Trophoblast cell (in vitro differentiated cells and primary cell): ENCODE measurements around the gene JPH3.

Experiments
- DNase-seq, 2 donors: peaks; one replicate each; pipeline ENCODE4 v3.0.0-alpha.2; 2016
- H2AFZ ChIP-seq: 2 replicates; pipeline ENCODE4 v1.6.1; 2013; ENCODE audit warnings: low read length, moderate library complexity, mild to moderate bottlenecking; ENCODE audit not compliant: insufficient read depth, poor library complexity
- H2AK5ac ChIP-seq: 2 replicates; pipeline ENCODE4 v1.6.1; 2013; ENCODE audit warnings: mild to moderate bottlenecking, low read length
- H2BK120ac ChIP-seq: 2 replicates; pipeline ENCODE4 v1.6.1; 2013; ENCODE audit warnings: low read length, mild to moderate bottlenecking, moderate library complexity; ENCODE audit not compliant: insufficient read depth, poor library complexity
- H2BK12ac ChIP-seq: 2 replicates; pipeline ENCODE4 v1.6.1; 2013; ENCODE audit warnings: mild to moderate bottlenecking, low read length, moderate library complexity
- H2BK5ac ChIP-seq: 2 replicates; pipeline ENCODE4 v1.6.1; 2013; ENCODE audit warnings: low read length, low read depth, moderate library complexity, mild to moderate bottlenecking; ENCODE audit not compliant: poor library complexity
- H3K14ac ChIP-seq: 2 replicates; pipeline ENCODE4 v1.6.1; 2013; ENCODE audit warnings: mild to moderate bottlenecking, low read length
- H3K18ac ChIP-seq: 2 replicates; pipeline ENCODE4 v1.6.1; 2013; ENCODE audit warnings: mild to moderate bottlenecking, low read length
- H3K23ac ChIP-seq: 2 replicates; pipeline ENCODE4 v1.6.1; 2013; ENCODE audit warnings: low read length
- H3K27ac ChIP-seq: 2 replicates; pipeline ENCODE4 v1.5.1; 2013; ENCODE audit warnings: low read depth, mild to moderate bottlenecking, inconsistent platforms, low read length, moderate library complexity
- H3K27me3 ChIP-seq: 2 replicates; pipeline ENCODE4 v1.6.1; 2013; ENCODE audit warnings: inconsistent platforms, mild to moderate bottlenecking, low read length, moderate library complexity; ENCODE audit not compliant: insufficient read depth
- H3K36me3 ChIP-seq, 2 experiments: 1 replicate in 1 of 2; 2 replicates in 1 of 2; pipeline ENCODE4 v1.6.1; 2013; ENCODE audit warnings: low read length in 2 of 2, mild to moderate bottlenecking in 2 of 2, moderate library complexity in 1 of 2; ENCODE audit not compliant: insufficient read depth in 2 of 2, control insufficient read depth in 1 of 2
- H3K4ac ChIP-seq: 2 replicates; pipeline ENCODE4 v1.6.1; 2013; ENCODE audit warnings: low read depth, mild to moderate bottlenecking, low read length, moderate library complexity
- H3K4me1 ChIP-seq, 2 experiments: 1 replicate in 1 of 2; 2 replicates in 1 of 2; pipeline ENCODE4 v1.6.1; 2013; ENCODE audit warnings: low read length in 2 of 2, mild to moderate bottlenecking in 2 of 2, moderate library complexity in 1 of 2; ENCODE audit not compliant: insufficient read depth in 2 of 2, control insufficient read depth in 1 of 2
- H3K4me2 ChIP-seq: 2 replicates; pipeline ENCODE4 v1.6.1; 2013; ENCODE audit warnings: inconsistent platforms, mild to moderate bottlenecking, low read length, moderate library complexity
- H3K4me3 ChIP-seq: 2 replicates; pipeline ENCODE4 v1.5.1; 2013; ENCODE audit warnings: mild to moderate bottlenecking, low read depth, low read length, inconsistent platforms
- H3K79me1 ChIP-seq: one replicate; pipeline ENCODE4 v1.6.1; 2013; ENCODE audit warnings: low read length
- H3K79me2 ChIP-seq: 2 replicates; pipeline ENCODE4 v1.6.1; 2013; ENCODE audit warnings: low read length, mild to moderate bottlenecking; ENCODE audit not compliant: control insufficient read depth, insufficient read depth, poor library complexity
- H3K9ac ChIP-seq: 2 replicates; pipeline ENCODE4 v1.6.1; 2013; ENCODE audit warnings: mild to moderate bottlenecking, low read length
- H3K9me3 ChIP-seq: 2 replicates; pipeline ENCODE4 v1.6.1; 2013; ENCODE audit warnings: low read depth, mild to moderate bottlenecking, control low read depth, inconsistent platforms, low read length; ENCODE audit not compliant: insufficient read depth
- H4K12ac ChIP-seq: 2 replicates; pipeline ENCODE4 v1.6.1; 2013; ENCODE audit warnings: low read depth, mild to moderate bottlenecking, low read length, moderate library complexity
- H4K8ac ChIP-seq: 2 replicates; pipeline ENCODE4 v1.6.1; 2013; ENCODE audit warnings: low read depth, mild to moderate bottlenecking, low read length, moderate library complexity
- H4K91ac ChIP-seq: one replicate; pipeline ENCODE4 v1.6.1; 2013; ENCODE audit warnings: low read depth, mild to moderate bottlenecking, low read length, moderate library complexity
- WGBS: extraction: QIAGEN DNeasy Blood & Tissue Kit; methylation state at CpG from one replicate; pipeline ENCODE4 v1.1.7; 2013; ENCODE audit warnings: missing lambda C conversion rate; ENCODE audit not compliant: insufficient read length, insufficient coverage; ENCODE audit errors: extremely low coverage; 5-methylcytosine and 5-hydroxymethylcytosine counted together

JPH3 gene

GRCh38 chr16:87584975-87585374 lies 17.3 kb upstream of the JPH3 start:
- Histone ChIP-seq H2BK5ac (no peak overlapping the region), H4K12ac (no peak overlapping the region), H3K9me3 (peaks cover 1% of the 10 kb centered on the region), H3K14ac (no peak overlapping the region), H3K79me2 (no peaks in the 10 kb centered on the region), H3K4me2 (no peak overlapping the region), H3K9ac (no peak overlapping the region), H2AFZ (no peak overlapping the region), H2BK120ac (no peak overlapping the region), H3K23ac (no peak overlapping the region), H3K27me3 (no peaks in the 10 kb centered on the region), H4K91ac (no peak overlapping the region), H3K36me3 (no peaks in the 10 kb centered on the region), H3K18ac (no peak overlapping the region), H2BK12ac (no peak overlapping the region), H3K4me3 (no peak overlapping the region), H3K4ac (no peak overlapping the region), H3K27ac (no peak overlapping the region), H3K79me1 (peaks cover 8% of the 10 kb centered on the region), H2AK5ac (no peak overlapping the region), H3K4me1 (peaks cover 21 to 22% of the 10 kb centered on the region in 2 experiments), H4K8ac (no peak overlapping the region)
- no CpG with 5 or more reads among the region's 8 CpGs for WGBS
- no peak for DNase-seq

- Histone ChIP-seq H3K27me3 (no peaks in the 10 kb centered on the region), H2AFZ (peak overlapping the region; percentile 30), H3K27ac (no peak overlapping the region), H3K4me2 (no peak overlapping the region), H3K79me2 (no peaks in the 10 kb centered on the region), H3K14ac (peak overlapping the region; percentile 68), H3K18ac (no peak overlapping the region), H2BK120ac (peak overlapping the region; percentile 27), H4K12ac (no peak overlapping the region), H3K36me3 (no peaks in the 10 kb centered on the region), H2BK12ac (no peak overlapping the region), H2BK5ac (no peak overlapping the region), H3K23ac (no peak overlapping the region), H3K9me3 (peaks cover 1% of the 10 kb centered on the region), H3K4me1 (peaks cover 21 to 22% of the 10 kb centered on the region in 2 experiments), H3K4me3 (no peak overlapping the region), H3K79me1 (peaks cover 8% of the 10 kb centered on the region), H3K9ac (no peak overlapping the region), H2AK5ac (no peak overlapping the region), H4K8ac (no peak overlapping the region), H4K91ac (no peak overlapping the region), H3K4ac (no peak overlapping the region)
- DNase-seq = no peak
- WGBS = no CpG with 5 or more reads among the region's 28 CpGs
Observed at GRCh38 chr16:87585442-87586200, 16.7 kb upstream of the JPH3 start.

GRCh38 chr16:87586201-87586782 lies 16.0 kb upstream of the JPH3 start:
- Histone ChIP-seq H3K23ac (no peak overlapping the region), H2AK5ac (no peak overlapping the region)
- WGBS = no CpG with 5 or more reads among the region's 22 CpGs

GRCh38 chr16:87587636-87588035 lies 14.7 kb upstream of the JPH3 start:
- H3K4ac ChIP-seq = no peak overlapping the region
- H4K8ac ChIP-seq = no peak overlapping the region
- H3K4me3 ChIP-seq = no peak overlapping the region
- H2BK12ac ChIP-seq = no peak overlapping the region
- WGBS = no CpG with 5 or more reads among the region's 9 CpGs
- no peaks in the 10 kb centered on the region for H3K79me2 ChIP-seq
- H3K79me1 ChIP-seq = peaks cover 2% of the 10 kb centered on the region
- H3K4me1 ChIP-seq = peaks cover 14% of the 10 kb centered on the region in 2 experiments
- peaks cover 1% of the 10 kb centered on the region for H3K9me3 ChIP-seq
- no peak overlapping the region for H3K27ac ChIP-seq
- H2AK5ac ChIP-seq = no peak overlapping the region
- no peak overlapping the region for H2BK120ac ChIP-seq
- no peak overlapping the region for H2AFZ ChIP-seq
- no peak overlapping the region for H4K91ac ChIP-seq
- H4K12ac ChIP-seq = no peak overlapping the region
- DNase-seq = no peak
- no peaks in the 10 kb centered on the region for H3K27me3 ChIP-seq
- H3K4me2 ChIP-seq = no peak overlapping the region
- H3K14ac ChIP-seq = no peak overlapping the region
- no peak overlapping the region for H3K9ac ChIP-seq
- no peak overlapping the region for H2BK5ac ChIP-seq
- no peak overlapping the region for H3K23ac ChIP-seq
- H3K36me3 ChIP-seq = no peaks in the 10 kb centered on the region
- no peak overlapping the region for H3K18ac ChIP-seq

More at GRCh38 chr16:87586201-87586782, 16.0 kb upstream of the JPH3 start:
- Histone ChIP-seq H2BK12ac (no peak overlapping the region), H3K14ac (no peak overlapping the region), H3K4ac (no peak overlapping the region), H3K9me3 (peaks cover 1% of the 10 kb centered on the region), H3K18ac (no peak overlapping the region), H3K27ac (no peak overlapping the region), H3K4me3 (no peak overlapping the region), H4K12ac (no peak overlapping the region), H3K27me3 (no peaks in the 10 kb centered on the region), H3K9ac (no peak overlapping the region), H4K91ac (no peak overlapping the region), H4K8ac (no peak overlapping the region), H3K4me1 (peaks cover 21 to 22% of the 10 kb centered on the region in 2 experiments), H3K79me1 (peaks cover 8% of the 10 kb centered on the region), H3K4me2 (no peak overlapping the region), H3K79me2 (no peaks in the 10 kb centered on the region), H2BK5ac (no peak overlapping the region), H3K36me3 (no peaks in the 10 kb centered on the region), H2AFZ (no peak overlapping the region), H2BK120ac (no peak overlapping the region)
- peak; percentile 44 to 54 for DNase-seq
